ENCODE data around the gene TNFSF13. TPM values are rescaled to one million over a fixed set of nuclear protein-coding genes. Genes with fewer than 3 reads are reported as not detected.

TNFSF13 gene
- total RNA-seq, 2 donors from 2014 or later, result 11.9 to 18.8 TPM

GRCh38 chr17:7586673-7587419 is 28.3 kb downstream of the TNFSF13 start:
- H3K27me3 ChIP-seq, result no peaks in the 10 kb centered on the region
- H3K9me3 ChIP-seq, result no peaks in the 10 kb centered on the region
- H3K4me3 ChIP-seq, result no peak overlapping the region
- peaks cover 43% of the 10 kb centered on the region for H3K4me1 ChIP-seq
- ATAC-seq, result no peak
- peak in 2 of 4 donors; percentile 46 to 49 for DNase-seq
- no peak overlapping the region for H3K27ac ChIP-seq
- intact Hi-C loops (cut with DNase I), result no loop called here
- H3K36me3 ChIP-seq (replicated peaks in 1 of 2; ENCODE audit: insufficient read depth in 1 of 2, low read depth in 2 of 2), result peaks cover 5% of the 10 kb centered on the region in 2 donors
- WGBS, 2 donors, result 61 to 70% methylated on average over 5 to 9 of the region's 9 CpGs
- TF ChIP-seq POLR2A (IDR thresholded peaks at IDR 0.05) (no peak), CTCF (IDR thresholded peaks at IDR 0.05) (peak in 5 of 7 experiments; percentile 11 to 39 (median 26))

DNA sequence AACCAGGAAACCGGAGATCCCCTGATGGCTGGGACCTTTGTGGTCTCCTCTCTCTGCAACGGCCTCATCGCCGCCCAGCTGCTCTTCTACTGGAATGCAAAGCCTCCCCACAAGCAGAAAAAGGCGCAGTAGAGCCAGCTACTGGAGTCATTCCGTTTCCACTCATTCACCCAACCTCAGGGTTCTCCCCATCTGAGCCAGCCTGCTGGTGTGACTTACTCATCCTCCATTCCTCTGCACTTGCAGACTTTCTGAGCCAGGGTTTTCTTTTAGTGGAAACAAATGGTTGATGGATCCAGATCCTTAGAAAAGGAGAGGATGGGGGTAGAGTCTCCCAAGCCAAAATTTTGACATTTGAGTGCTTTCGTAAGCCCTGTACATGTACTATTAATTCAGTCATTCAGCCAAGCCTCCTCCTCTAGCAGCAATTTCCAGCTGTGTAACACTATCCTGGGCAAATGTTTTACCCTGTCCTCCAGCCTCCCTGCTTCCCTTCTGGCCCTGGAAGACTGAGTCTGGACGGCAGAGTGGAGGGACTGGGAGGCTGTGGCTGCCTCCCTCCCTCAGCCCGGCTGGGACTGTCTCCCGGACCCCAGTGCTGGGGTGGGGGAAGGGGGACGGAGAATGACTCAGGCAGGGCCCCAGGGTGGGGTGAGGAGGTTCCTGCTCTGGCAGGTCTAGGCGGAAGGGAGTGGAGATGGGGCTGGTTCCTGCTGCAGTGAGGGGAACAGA is 29.0 kb downstream of the TNFSF13 start:
- Histone ChIP-seq H3K27ac (no peak overlapping the region), H3K9me3 (no peaks in the 10 kb centered on the region), H3K4me3 (no peak overlapping the region), H3K27me3 (no peaks in the 10 kb centered on the region), H3K36me3 (replicated peaks in 1 of 2; ENCODE audit: insufficient read depth in 1 of 2, low read depth in 2 of 2) (peaks cover 11 to 12% of the 10 kb centered on the region in 2 donors), H3K4me1 (peaks cover 37% of the 10 kb centered on the region)
- intact Hi-C loops (cut with DNase I), result no loop called here
- TF ChIP-seq POLR2A (IDR thresholded peaks at IDR 0.05), result no peak
- no peak for TF ChIP-seq CTCF (IDR thresholded peaks at IDR 0.05)
- 73 to 79% methylated on average over 10 to 12 of the region's 12 CpGs for WGBS, 2 donors
- ATAC-seq, result no peak
- DNase-seq, result no peak

DNA sequence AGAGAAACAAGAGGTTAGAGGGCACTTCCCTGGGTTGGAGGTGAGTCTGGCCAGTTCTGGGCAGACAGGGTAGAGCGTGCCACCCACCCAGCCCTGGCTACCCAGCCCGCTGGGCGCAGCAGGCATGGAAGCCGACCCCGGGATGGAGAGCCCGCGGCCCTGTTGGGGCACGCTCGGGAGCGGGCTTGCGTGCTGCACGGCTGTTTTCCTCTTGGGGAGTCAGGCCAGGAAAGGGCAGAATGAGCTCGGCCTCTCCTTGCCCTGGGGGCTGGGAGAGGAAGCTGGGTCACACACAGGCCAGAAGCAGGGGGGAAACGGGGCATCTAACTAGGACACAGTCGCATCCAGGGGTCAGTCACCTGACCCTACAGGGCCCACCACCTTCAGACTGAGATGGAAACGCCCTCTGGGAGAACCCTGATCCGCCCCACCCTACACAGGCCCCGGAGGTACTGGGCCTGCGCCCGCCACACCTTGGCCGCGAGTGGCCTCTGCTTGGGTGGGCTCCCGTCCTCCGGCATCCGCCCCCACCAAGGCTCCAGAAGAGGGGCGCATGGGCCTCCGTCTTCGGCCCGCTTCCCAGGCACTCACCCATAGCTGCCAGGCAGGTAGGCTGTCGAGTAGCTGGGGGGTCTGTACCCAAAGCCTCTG is 30.1 kb downstream of the TNFSF13 start:
- intact Hi-C loops (cut with DNase I), result no loop called here
- no peak for ATAC-seq
- DNase-seq, result no peak
- 79 to 94% methylated on average over 15 to 26 of the region's 30 CpGs for WGBS, 2 donors
- H3K9me3 ChIP-seq, result no peaks in the 10 kb centered on the region
- no peak overlapping the region for H3K4me3 ChIP-seq
- peak overlapping the region in 1 of 4 donors; percentile 27 for H3K27ac ChIP-seq
- H3K27me3 ChIP-seq, result no peaks in the 10 kb centered on the region
- peaks cover 28% of the 10 kb centered on the region for H3K4me1 ChIP-seq
- TF ChIP-seq CTCF (IDR thresholded peaks at IDR 0.05), result no peak
- no peak for TF ChIP-seq POLR2A (IDR thresholded peaks at IDR 0.05)
- H3K36me3 ChIP-seq (replicated peaks in 1 of 2; ENCODE audit: insufficient read depth in 1 of 2, low read depth in 2 of 2), result peaks cover 20 to 21% of the 10 kb centered on the region in 2 donors

- Histone ChIP-seq H3K36me3 (replicated peaks in 1 of 2; ENCODE audit: insufficient read depth in 1 of 2, low read depth in 2 of 2) (peaks cover 20 to 25% of the 10 kb centered on the region in 2 donors), H3K4me1 (peaks cover 26% of the 10 kb centered on the region), H3K9me3 (no peaks in the 10 kb centered on the region), H3K27me3 (no peaks in the 10 kb centered on the region), H3K4me3 (no peak overlapping the region), H3K27ac (peak overlapping the region in 1 of 4 donors; percentile 27)
- 13 to 54% methylated on average over 9 to 53 of the region's 56 CpGs for WGBS, 2 donors
- TF ChIP-seq CTCF (IDR thresholded peaks at IDR 0.05), result peak; percentile 57 to 87 (median 83)
- no peak for TF ChIP-seq POLR2A (IDR thresholded peaks at IDR 0.05)
- ATAC-seq (peak; percentile 81), DNase-seq (peak; percentile 80 to 86 (median 85))
- intact Hi-C loops (cut with DNase I), result no loop called here
Measured at GRCh38 chr17:7589204-7589868, 30.8 kb downstream of the TNFSF13 start.
